Measurements from ENCODE around the gene TMPRSS11B.

GRCh38 chr4:68259191-68259590 is 13.7 kb upstream of the TMPRSS11B start:
- TF ChIP-seq, protein P1, sequence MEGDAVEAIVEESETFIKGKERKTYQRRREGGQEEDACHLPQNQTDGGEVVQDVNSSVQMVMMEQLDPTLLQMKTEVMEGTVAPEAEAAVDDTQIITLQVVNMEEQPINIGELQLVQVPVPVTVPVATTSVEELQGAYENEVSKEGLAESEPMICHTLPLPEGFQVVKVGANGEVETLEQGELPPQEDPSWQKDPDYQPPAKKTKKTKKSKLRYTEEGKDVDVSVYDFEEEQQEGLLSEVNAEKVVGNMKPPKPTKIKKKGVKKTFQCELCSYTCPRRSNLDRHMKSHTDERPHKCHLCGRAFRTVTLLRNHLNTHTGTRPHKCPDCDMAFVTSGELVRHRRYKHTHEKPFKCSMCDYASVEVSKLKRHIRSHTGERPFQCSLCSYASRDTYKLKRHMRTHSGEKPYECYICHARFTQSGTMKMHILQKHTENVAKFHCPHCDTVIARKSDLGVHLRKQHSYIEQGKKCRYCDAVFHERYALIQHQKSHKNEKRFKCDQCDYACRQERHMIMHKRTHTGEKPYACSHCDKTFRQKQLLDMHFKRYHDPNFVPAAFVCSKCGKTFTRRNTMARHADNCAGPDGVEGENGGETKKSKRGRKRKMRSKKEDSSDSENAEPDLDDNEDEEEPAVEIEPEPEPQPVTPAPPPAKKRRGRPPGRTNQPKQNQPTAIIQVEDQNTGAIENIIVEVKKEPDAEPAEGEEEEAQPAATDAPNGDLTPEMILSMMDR (IDR thresholded peaks at IDR 0.05; ENCODE audit: insufficient read depth, low read length) = no peak
- TF ChIP-seq GABPA (IDR thresholded peaks at IDR 0.05; ENCODE audit: low read depth) (no peak), REST (IDR thresholded peaks at IDR 0.05; ENCODE audit: insufficient replicate concordance, low read depth) (no peak), POLR2AphosphoS5 (IDR thresholded peaks at IDR 0.05; ENCODE audit: low read depth) (no peak), SPI1 (IDR thresholded peaks at IDR 0.05; ENCODE audit: borderline replicate concordance, low read depth) (no peak)

Data from HL-60 (cell line).